HG03139 (cell line): ENCODE data around the gene CCDC9B.

Experiments used
- ATAC-seq: cut with Tn5 transposase; IDR thresholded peaks from one replicate; pipeline ENCODE4 v1.9.1; 2021; ENCODE audit not compliant: unreplicated experiment

Gene CCDC9B

DNA sequence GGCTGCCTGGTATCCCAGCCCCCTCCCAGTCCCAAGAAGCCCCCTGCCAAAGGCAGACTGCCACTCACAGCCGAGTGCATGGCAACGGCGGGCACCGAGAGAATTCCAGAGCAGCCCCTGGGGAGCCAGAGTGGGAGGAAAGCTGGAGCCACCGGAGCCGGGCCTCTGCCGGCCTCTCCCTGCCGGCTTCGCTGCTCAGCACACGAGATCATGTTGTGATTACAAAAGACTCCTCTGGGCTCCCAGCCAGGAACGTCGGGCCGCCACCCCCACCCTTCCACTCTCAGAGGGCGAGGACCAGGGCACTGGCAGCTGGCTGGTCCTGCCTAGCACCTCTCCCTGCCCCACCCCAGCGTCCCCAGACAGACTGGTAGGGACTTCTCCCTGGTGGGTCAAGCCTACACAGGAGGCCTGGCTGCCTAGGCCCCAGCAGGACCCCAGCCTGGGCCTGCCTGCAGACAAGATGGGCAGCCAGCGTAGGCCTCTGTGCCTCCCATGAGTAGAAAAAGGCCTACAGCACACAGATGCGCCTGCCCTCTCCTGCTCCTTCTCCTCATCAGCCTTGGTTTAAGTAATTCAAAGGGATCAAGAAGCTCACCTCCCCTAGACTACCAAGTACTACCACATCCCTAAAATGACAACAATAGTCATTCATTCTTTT, at the start of gene CCDC9B:
TSS of gene CCDC9B (minus strand) at position 200 of the 661 bp plus-strand sequence. CDS start at position 80, 120 bp downstream.
- ATAC-seq, result no peak

DNA sequence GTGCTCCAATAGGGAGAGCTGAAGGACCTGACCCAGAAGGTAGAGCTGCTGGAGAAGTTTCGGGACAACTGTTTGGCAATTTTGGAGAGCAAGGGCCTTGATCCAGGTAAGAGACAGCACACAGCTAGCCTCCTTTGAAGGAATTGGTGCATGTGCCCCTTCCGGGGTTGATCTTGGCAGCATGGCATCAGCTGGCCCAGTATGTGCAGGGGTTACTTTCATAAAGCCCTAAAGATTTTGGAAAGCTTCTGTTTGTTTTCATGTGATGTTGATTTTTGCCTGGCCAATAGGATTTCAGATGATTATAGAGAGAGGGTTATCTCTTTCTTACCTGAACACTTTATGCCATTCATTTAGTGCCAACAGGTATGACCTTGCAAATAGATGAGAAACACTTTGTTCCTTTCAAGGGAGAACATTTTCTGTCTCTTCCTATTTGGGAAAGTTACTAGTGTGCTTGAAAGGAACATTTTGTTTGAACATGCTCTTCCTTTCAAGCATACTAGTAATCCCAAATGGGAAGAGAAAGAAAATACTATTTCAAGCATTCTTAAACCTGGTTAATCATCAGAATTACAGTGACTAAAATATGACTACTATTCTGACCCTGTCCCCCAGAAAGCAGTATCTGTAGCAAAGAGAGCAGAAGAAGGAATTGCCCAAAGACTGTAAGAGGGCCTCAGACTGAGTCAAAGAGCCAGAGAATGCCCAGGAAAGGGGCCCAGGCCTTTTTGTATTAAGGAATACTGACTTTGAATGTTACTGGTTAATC, 49.3 kb upstream of the CCDC9B start:
- no peak for ATAC-seq

DNA sequence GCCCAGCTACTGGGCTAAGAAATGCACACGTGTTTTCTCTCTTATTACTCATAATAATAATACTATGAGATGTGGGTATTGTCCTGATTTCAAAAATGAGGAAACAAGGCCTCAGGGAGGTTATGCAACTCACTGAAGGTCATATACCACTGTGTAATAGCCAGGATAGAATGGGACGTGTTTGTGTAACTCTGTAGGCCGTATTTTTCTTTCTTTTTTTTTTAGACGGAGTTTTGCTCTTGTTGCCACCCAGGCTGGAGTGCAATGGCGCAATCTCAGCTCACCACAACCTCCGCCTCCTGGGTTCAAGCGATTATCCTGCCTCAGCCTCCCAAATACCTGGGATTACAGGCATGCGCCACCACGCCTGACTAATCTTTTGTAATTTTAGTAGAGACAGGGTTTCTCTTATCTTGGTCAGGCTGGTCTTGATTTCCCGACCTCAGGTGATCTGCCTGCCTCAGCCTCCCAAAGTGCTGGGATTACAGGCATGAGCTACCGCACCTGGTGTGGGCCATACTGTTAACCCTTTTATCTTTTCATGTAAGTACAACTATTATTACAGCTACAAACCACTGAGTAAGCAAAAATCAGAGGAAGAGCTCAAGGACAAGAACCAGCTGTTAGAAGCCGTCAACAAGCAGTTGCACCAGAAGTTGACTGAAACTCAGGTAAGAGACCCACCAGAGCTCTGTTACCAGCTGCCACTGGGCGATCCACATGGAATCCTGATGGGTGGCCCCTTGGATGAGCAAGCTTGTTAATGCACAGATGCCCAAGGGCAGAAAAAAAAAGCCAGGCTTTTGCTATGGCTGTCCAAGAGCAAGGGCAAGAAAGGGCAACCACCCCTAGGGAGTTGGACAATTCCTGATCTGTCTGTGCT, 48.4 kb upstream of the CCDC9B start:
- no peak for ATAC-seq

DNA sequence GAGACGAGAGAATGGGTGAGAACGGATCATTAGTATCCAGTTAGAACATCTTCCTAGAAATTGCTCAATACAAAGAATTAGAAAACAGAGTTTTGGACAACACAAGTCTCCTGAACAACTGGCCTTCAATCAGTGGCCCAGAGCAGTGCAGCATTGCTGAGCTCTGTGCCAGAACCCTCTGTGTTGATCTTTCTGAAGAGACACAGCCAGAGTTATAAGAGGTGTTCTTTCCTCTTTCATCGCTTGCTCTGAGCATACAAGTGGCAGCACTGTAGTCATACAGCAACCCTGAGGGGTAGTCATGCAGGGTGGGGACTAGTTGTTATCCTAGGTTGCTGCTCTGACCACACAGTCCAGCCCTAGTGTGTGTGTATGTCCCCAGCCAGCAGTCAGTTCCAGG, 45.7 kb upstream of the CCDC9B start:
- ATAC-seq, result no peak

DNA sequence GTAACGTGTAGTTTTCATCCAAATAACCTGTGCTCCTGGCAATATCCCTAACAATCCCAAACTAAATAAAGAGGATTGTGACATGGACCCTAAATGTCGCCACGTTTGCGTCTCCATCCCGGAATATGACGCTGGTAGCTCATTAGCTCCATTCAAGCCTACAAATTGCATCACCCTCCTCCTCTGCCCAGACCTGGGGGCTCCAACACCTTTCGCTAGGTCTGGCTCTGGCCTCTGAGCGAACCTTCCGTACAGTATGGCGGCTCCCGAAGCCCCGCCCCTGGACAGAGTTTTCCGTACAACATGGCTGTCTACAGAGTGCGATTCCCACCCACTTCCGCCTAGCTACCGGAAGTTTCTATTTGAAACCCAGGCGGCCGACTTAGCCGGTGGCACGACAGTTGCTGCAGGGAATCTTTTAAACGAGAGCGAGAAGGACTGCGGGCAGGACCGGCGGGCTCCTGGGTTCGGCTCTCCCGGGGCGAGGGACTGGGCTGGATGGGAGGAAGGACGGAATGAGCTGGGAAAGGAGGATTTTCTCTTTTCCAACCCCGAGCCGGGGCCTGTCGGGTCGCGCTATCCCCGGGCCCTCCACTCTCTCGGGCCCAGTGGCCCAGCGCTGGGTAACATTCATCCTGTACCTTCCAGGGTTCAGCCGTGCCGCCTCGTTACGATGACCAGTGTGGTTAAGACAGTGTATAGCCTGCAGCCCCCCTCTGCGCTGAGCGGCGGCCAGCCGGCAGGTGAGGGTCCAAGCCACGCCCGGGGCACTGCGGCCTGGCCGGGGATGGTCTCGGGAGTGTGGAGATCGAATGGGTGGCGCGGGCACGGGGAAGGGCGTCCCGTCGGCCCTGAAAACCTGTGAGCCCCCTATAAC, 42.1 kb upstream of the CCDC9B start, which contains the start of gene KNSTRN:
TSS of gene KNSTRN (plus strand) at position 142 of the 877 bp plus-strand sequence. CDS start at position 257, 115 bp downstream.
- peak; percentile 89 for ATAC-seq

DNA sequence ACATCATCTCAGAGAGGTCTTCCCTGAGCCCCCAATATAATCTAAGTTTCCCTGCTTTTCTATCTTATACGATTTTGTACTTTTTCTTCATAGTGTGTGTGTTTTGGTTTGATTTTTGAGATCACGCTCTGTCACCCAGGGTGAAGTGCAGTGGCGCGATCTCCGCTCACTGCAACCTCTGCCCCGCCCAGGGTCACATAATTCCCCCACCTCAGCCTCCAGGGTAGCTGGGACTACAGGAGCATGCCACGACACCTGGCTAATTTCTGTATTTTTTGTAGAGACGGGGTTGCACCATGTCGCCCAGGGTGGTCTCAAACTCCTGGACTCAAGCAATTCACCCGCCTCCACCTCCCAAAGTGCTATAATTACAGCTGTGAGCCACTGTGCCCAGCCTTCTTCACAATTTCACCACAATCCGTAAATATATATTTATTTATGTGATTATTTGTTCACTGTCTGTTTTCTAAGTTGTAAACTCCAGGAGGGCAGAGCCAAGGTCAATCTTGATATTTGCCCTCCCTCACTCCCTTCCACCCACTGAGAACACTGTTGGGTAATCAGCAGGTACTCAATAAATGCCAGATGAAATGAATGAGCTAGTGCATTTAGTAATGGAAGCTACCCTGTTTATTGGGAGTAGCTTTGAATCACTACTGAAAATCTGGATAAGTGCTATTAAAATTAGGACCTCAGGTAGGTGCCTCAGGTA, 41.2 kb upstream of the CCDC9B start:
- ATAC-seq, result no peak

DNA sequence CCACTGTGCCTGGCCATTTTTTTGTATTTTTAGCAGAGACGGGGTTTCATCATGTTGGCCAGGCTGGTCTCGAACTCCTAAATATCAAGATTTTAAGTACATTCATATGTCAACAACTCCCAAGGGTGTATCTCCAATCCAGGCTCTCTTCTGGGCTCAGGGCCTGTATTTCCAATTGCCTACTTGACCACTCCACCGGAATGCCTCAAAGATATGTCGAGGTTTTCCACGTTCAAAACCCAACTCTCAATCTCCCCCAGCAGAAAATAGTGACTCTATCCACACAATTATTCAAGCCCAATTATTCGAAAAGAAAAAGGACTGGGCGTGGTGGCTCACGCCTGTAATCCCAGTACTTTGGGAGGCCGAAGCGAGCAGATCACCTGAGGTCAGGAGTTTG, 39.9 kb upstream of the CCDC9B start:
- no peak for ATAC-seq

DNA sequence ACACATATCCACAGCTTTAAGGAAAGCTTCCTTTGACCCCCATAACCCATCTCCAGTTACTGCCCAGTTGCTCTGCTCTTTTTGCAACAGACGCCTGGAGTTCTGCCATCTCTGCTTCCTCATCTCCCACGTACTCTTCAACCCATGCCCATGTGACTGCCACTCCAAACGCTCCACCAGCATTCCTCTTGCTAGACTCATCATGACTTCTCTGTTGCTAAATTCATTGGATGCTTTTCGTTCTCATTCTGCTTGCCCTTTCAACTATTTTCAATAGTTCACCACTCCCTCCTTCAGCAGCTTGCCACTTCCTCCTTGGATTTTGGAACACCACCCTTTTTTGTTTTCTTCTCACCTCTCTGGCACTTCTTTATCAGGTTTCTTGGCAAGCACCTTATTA, 39.1 kb upstream of the CCDC9B start:
- ATAC-seq, result no peak

DNA sequence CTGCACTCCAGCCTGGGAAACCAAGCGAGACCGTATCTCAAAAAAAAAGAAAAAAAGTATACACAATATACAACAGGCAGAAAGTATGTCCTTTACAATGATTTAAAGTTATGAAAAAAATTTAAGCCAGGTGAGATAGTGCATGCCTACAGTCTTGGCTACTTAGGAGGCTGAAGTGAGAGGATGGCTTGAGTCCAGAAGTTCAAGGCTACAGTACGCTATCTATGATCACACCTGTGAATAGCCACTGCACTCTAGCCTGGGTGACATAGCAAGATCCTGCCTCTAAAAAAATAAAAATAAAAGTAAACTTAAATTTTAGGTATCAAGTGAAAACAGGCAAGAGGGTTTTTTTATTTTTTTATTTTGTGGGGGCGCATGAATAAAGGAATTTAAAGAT, 38.6 kb upstream of the CCDC9B start:
- no peak for ATAC-seq

DNA sequence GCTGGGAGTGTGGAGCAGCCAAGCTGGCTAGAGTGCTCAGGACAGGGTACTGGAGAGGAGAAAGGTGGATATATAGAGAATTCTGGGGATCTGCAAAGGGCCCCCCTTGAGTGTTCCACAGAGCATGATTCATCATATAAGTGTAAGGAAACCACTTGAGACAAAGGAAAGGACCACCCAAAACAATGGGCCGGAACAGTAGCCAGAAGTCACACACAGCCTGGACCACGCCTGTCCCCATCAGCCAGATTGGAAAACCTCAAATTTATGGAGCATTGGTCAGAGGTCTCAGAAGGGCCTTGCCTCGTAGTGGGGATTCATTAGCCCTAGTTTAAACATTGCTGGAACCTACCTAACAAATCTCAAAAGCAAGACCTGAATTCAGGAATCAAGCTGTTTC, 36.9 kb upstream of the CCDC9B start:
- no peak for ATAC-seq

DNA sequence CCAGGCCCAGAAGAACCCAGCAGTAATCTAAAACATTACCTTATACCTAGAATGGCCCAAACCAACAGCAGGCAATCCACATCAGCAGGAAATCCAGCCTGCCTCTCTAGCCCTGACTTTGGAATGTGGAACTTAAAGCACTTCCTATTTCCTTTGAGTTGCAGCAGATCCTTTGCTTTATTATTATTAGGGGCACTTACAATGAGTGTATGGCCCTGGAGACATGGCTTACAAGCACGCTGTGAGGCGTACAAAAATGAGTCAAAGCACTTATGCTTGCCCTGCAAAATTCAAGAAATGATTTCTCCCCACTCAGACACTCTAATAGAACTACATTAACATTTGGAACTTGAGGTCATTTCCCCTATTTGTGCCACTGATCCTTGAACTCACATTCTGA, 32.2 kb upstream of the CCDC9B start:
- no peak for ATAC-seq

DNA sequence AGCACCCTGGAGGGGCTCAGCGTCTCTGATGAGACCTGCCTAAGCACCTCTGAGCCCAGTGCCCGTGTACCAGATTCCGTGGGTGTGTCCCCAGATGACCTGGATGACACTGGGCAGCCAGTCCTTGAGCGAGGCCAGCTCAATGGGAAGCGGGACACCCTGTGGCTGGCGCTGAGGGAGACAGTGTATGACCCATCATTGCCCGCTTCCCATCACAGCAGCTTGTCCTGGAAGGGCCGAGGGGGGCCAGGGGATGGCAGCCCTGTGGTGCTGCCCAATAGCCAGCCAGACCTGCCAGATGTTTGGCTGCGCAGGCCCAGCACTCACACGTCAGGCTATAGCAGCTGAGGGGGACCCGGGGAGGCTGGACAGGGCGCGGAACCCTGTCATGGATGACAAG, 29.2 kb upstream of the CCDC9B start:
- no peak for ATAC-seq

DNA sequence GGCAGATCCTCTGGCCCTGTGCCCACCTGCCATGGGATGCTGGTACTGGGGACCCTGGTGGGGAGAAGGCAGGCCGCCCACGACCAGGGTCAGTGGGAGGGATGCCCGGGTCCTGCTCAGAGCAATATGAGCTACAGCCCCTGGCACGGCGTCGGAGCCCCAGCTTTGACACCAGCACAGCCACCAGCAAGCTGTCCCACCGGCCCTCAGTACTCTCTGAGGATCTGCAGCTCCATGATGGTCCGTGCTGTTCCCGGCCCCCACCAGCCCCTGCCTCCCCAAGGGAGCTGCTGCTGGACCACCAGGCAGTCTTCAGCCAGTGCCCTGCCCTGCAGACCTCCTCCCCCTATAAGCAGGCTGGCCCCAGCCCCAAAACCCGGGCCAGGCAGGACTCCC, 28.7 kb upstream of the CCDC9B start:
- no peak for ATAC-seq

DNA sequence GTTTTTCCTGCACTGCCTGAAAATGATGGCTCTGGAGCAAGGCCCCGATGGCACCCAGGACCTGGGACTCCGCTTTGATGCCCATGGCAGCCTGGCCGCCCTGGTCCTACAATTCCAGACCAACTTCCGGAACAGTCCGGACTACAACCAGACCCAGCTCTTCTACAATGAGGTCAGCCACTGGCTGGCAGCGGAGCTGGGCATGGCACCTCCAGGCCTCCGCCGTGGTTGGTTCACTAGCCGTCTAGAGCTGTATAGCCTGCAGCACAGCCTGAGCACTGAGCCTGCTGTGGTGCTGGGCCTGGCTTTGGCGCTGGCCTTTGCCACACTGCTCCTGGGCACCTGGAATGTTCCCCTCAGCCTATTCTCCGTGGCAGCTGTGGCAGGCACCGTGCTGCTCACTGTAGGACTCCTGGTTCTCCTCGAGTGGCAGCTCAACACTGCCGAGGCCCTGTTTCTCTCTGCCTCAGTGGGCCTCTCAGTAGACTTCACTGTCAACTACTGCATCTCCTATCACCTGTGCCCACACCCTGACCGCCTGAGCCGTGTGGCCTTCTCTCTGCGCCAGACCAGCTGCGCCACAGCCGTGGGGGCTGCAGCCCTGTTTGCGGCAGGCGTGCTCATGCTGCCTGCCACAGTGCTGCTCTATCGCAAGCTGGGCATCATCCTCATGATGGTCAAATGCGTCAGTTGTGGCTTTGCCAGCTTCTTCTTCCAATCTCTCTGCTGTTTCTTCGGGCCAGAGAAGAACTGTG, 28.2 kb upstream of the CCDC9B start:
- no peak for ATAC-seq

DNA sequence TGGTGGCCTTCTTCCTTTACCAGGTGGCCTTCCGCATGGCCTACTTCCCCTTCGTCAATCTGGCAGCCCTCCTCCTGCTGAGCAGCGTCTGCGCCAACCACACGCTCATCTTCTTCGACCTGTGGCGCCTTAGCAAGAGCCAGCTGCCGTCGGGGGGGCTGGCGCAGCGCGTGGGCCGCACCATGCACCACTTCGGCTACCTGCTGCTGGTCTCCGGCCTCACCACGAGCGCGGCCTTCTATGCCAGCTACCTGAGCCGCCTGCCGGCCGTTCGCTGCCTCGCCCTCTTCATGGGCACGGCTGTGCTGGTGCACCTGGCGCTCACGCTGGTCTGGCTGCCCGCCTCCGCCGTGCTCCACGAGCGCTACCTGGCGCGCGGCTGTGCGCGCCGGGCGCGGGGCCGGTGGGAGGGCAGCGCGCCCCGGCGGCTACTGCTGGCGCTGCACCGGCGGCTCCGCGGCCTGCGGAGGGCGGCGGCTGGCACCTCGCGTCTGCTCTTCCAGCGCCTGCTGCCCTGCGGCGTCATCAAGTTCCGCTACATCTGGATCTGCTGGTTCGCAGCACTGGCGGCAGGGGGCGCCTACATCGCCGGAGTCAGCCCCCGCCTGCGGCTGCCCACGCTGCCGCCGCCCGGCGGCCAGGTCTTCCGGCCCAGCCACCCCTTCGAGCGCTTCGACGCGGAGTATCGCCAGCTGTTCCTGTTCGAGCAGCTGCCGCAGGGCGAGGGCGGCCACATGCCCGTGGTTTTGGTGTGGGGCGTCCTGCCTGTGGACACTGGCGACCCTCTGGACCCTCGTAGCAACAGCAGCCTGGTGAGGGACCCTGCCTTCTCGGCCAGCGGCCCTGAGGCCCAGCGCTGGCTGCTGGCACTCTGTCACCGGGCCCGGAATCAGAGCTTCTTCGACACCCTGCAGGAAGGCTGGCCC, 27.2 kb upstream of the CCDC9B start:
- ATAC-seq, result peak; percentile 82

DNA sequence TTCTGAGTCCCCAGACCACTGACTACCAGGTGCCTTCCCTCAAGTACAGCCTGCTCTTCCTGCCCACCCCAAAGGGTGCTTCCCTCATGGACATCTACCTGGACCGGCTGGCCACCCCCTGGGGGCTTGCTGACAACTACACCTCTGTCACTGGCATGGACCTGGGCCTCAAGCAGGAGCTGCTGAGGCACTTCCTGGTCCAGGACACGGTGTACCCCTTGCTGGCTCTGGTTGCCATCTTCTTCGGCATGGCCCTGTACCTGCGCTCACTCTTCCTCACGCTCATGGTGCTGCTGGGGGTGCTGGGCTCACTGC, 26.6 kb upstream of the CCDC9B start:
- no peak for ATAC-seq

DNA sequence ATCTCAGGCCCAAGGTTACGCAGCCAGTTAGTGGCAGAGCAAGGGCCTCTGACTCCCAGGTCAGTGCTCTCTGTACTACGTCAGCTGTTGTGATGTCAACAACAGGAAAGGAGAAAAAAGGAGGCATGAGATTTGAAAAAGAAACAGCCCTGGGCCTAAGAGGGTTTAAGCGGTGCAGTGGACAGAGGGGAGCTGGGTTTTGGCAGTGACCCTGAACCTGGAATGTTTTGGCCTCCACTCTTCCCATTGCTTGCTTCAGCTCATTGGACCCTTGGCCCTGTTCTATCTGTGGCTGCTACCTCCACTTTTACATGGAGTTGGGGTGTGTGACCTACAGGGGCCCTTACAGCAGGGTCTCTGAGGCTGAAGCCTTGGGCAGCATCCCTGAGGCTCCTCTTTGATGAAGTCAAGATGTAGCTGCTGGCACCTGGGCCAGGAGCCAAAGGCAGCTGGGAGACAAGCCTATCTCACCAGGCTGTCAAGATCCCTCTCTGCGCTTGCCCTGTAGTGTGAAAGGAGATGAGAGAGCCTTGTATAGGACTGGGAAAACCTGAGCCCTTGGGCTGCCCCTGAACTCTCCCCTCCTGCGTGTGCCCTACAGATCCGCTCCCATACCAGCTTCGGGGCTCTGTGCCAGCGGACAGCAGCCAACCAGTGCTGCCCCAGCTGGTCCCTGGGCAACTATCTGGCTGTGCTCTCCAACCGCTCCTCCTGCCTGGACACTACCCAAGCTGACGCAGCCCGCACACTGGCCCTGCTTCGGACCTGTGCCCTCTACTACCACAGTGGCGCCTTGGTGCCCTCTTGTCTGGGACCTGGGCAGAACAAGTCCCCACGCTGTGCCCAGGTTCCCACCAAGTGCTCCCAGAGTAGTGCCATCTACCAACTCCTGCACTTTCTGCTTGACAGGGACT, 26.0 kb upstream of the CCDC9B start:
- ATAC-seq, result no peak
